IMR-90 (cell line): Measurements from ENCODE around the gene NRCAM. TPM values are rescaled to one million over a fixed set of nuclear protein-coding genes. Genes with fewer than 3 reads are reported as not detected.

ENCODE experiments used
- ATAC-seq: fragments of 200-7000 bp; cut with Tn5 transposase; 2 replicates; pipeline ENCODE4 v1.9.1; 2020; ENCODE audit warnings: low read depth, mild to moderate bottlenecking, moderate library complexity
- BruUV-seq: library from RNA; stranded (reverse); fragments of 400-500 nt; replicated peaks from 2 replicates; lab custom pipeline; 2021; lab: Mats Ljungman, UMichigan
- CTCF ChIA-PET: fragments of 300-600 bp; formaldehyde crosslinking; extraction: SDS; loops from one replicate; lab custom pipeline; 2021; ENCODE audit warnings: antibody characterized with exemption; lab: Yijun Ruan, JAX
- POLR2A ChIA-PET: fragments of 300-600 bp; sonication (Branson Sonifier 250); formaldehyde crosslinking; loops from one replicate; lab custom pipeline; 2022; ENCODE audit warnings: antibody characterized with exemption; ENCODE audit not compliant: unreplicated experiment; lab: Charles Lee
- DNase-seq: peaks from one replicate; pipeline ENCODE4 v3.0.0; 2013
- H2AFZ ChIP-seq: replicated peaks from 2 replicates; pipeline ENCODE3; 2013; ENCODE audit warnings: low read length, mild to moderate bottlenecking; ENCODE audit not compliant: poor library complexity
- H2AK5ac ChIP-seq: 2 replicates; pipeline ENCODE4 v1.6.1; 2013; ENCODE audit warnings: low read depth, low read length, inconsistent platforms
- H2AK9ac ChIP-seq: replicated peaks from 2 replicates; pipeline ENCODE3; 2013; ENCODE audit warnings: mild to moderate bottlenecking, low read depth, low read length, moderate library complexity; ENCODE audit not compliant: poor library complexity
- H2BK120ac ChIP-seq: 2 replicates; pipeline ENCODE4 v1.6.1; 2013; ENCODE audit warnings: low read depth, low read length, inconsistent platforms
- H2BK15ac ChIP-seq: 3 replicates; pipeline ENCODE4 v1.6.1; 2013; ENCODE audit warnings: low read depth, low read length, inconsistent platforms
- H2BK20ac ChIP-seq: 2 replicates; pipeline ENCODE4 v1.6.1; 2013; ENCODE audit warnings: low read depth, mild to moderate bottlenecking, inconsistent platforms, low read length, moderate library complexity
- H2BK5ac ChIP-seq: 2 replicates; pipeline ENCODE4 v1.6.1; 2013; ENCODE audit warnings: mild to moderate bottlenecking, low read depth, low read length, inconsistent platforms; ENCODE audit not compliant: poor library complexity, severe bottlenecking
- H3K14ac ChIP-seq: replicated peaks from 2 replicates; pipeline ENCODE4 v1.6.1; 2013; ENCODE audit warnings: low read depth, low read length, inconsistent platforms
- H3K18ac ChIP-seq: 2 replicates; pipeline ENCODE4 v1.6.1; 2013; ENCODE audit warnings: low read depth, low read length, control low read depth
- H3K23ac ChIP-seq: 2 replicates; pipeline ENCODE4 v1.6.1; 2013; ENCODE audit warnings: low read depth, low read length, inconsistent platforms
- H3K27ac ChIP-seq: 2 replicates; pipeline ENCODE4 v1.5.1; 2013; ENCODE audit warnings: mild to moderate bottlenecking, control low read depth, low read length; ENCODE audit not compliant: insufficient read depth
- H3K27me3 ChIP-seq: 2 replicates; pipeline ENCODE4 v1.6.1; 2013; ENCODE audit warnings: low read length; ENCODE audit not compliant: control insufficient read depth, insufficient read depth
- H3K36me3 ChIP-seq: 2 replicates; pipeline ENCODE4 v1.6.1; 2013; ENCODE audit warnings: low read length, mixed read lengths; ENCODE audit not compliant: control insufficient read depth, insufficient read depth
- H3K4ac ChIP-seq: 2 replicates; pipeline ENCODE4 v1.6.1; 2013; ENCODE audit warnings: low read depth, low read length, inconsistent platforms
- H3K4me1 ChIP-seq: 2 replicates; pipeline ENCODE4 v1.6.1; 2013; ENCODE audit warnings: low read length, mixed read lengths; ENCODE audit not compliant: control insufficient read depth, insufficient read depth
- H3K4me2 ChIP-seq: 2 replicates; pipeline ENCODE4 v1.6.1; 2013; ENCODE audit warnings: low read depth, mild to moderate bottlenecking, control low read depth, low read length, moderate library complexity
- H3K4me3 ChIP-seq: 2 replicates; pipeline ENCODE4 v1.5.1; 2013; ENCODE audit warnings: low read depth, mild to moderate bottlenecking, control low read depth, low read length, moderate library complexity; ENCODE audit not compliant: insufficient read depth
- H3K56ac ChIP-seq: 2 replicates; pipeline ENCODE4 v1.6.1; 2013; ENCODE audit warnings: low read length, inconsistent platforms; ENCODE audit not compliant: insufficient read depth; ENCODE audit errors: extremely low read depth
- H3K79me1 ChIP-seq, 2 experiments: 2 replicates each; pipeline ENCODE4 v1.6.1; 2013; ENCODE audit warnings: low read length in 2 of 2, inconsistent platforms in 1 of 2, low read depth in 1 of 2
- H3K9ac ChIP-seq: 2 replicates; pipeline ENCODE4 v1.6.1; 2013; ENCODE audit warnings: low read depth, low read length, control low read depth
- H3K9me1 ChIP-seq: 2 replicates; pipeline ENCODE4 v1.6.1; 2013; ENCODE audit warnings: low read length, inconsistent platforms; ENCODE audit not compliant: insufficient read depth
- H3K9me3 ChIP-seq: 2 replicates; pipeline ENCODE4 v1.6.1; 2013; ENCODE audit warnings: low read length; ENCODE audit not compliant: control insufficient read depth, insufficient read depth
- H4K20me1 ChIP-seq: 2 replicates; pipeline ENCODE4 v1.6.1; 2013; ENCODE audit warnings: low read length, inconsistent platforms; ENCODE audit not compliant: insufficient read depth
- H4K5ac ChIP-seq: 2 replicates; pipeline ENCODE4 v1.6.1; 2013; ENCODE audit warnings: mild to moderate bottlenecking, low read depth, low read length, control low read depth
- H4K8ac ChIP-seq, 2 experiments: 2 replicates each; pipeline ENCODE4 v1.6.1; 2013; ENCODE audit warnings: low read depth in 2 of 2, low read length in 2 of 2, control low read depth in 1 of 2, inconsistent platforms in 1 of 2
- H4K91ac ChIP-seq: 2 replicates; pipeline ENCODE4 v1.6.1; 2013; ENCODE audit warnings: low read depth, low read length, inconsistent platforms; ENCODE audit not compliant: insufficient read depth
- BHLHE40 ChIP-seq: fragments of 150-350 bp; IDR thresholded peaks from 2 replicates; pipeline ENCODE4 v1.6.1; 2016; ENCODE audit warnings: mild to moderate bottlenecking, low read depth, low read length
- CEBPB ChIP-seq: IDR thresholded peaks from 2 replicates; pipeline ENCODE4 v1.6.1; 2012; ENCODE audit warnings: low read depth, low read length, improper control_type of control experiment
- CHD1 ChIP-seq: IDR thresholded peaks from 2 replicates; pipeline ENCODE4 v1.6.1; 2012; ENCODE audit warnings: low read depth, low read length, improper control_type of control experiment
- CTCF ChIP-seq: conservative IDR thresholded peaks from 2 replicates; pipeline ENCODE4 v1.5.1; 2012; ENCODE audit warnings: mild to moderate bottlenecking, low read depth, low read length, improper control_type of control experiment
- ELK1 ChIP-seq: fragments of 150-350 bp; IDR thresholded peaks from 2 replicates; pipeline ENCODE4 v1.6.1; 2016; ENCODE audit warnings: low read depth, mild to moderate bottlenecking, low read length, moderate library complexity, borderline replicate concordance
- FOS ChIP-seq: fragments of 150-350 bp; IDR thresholded peaks from 2 replicates; pipeline ENCODE4 v1.6.1; 2016; ENCODE audit warnings: low read depth, low read length
- MAZ ChIP-seq: IDR thresholded peaks from 2 replicates; pipeline ENCODE4 v1.6.1; 2012; ENCODE audit warnings: low read depth, mild to moderate bottlenecking, low read length, improper control_type of control experiment, moderate library complexity, borderline replicate concordance
- MXI1 ChIP-seq: IDR thresholded peaks from 2 replicates; pipeline ENCODE4 v1.6.1; 2012; ENCODE audit warnings: low read depth, mild to moderate bottlenecking, low read length, moderate library complexity, borderline replicate concordance
- NFE2L2 ChIP-seq: fragments of 150-350 bp; IDR thresholded peaks from 2 replicates; pipeline ENCODE4 v1.6.1; 2016; ENCODE audit warnings: low read depth, mild to moderate bottlenecking, low read length
- POLR2A ChIP-seq: IDR thresholded peaks from 2 replicates; pipeline ENCODE4 v1.6.1; 2012; ENCODE audit warnings: mild to moderate bottlenecking, low read depth, low read length
- RAD21 ChIP-seq: IDR thresholded peaks from 2 replicates; pipeline ENCODE4 v1.6.1; 2012; ENCODE audit warnings: low read length, improper control_type of control experiment
- RCOR1 ChIP-seq: IDR thresholded peaks from 2 replicates; pipeline ENCODE4 v1.6.1; 2012; ENCODE audit warnings: mild to moderate bottlenecking, low read length, improper control_type of control experiment; ENCODE audit not compliant: insufficient replicate concordance
- RFX5 ChIP-seq: IDR thresholded peaks from 2 replicates; pipeline ENCODE4 v1.8.0; 2012; ENCODE audit warnings: low read depth, mild to moderate bottlenecking, low read length, moderate library complexity
- SMC3 ChIP-seq: fragments of 150-350 bp; IDR thresholded peaks from 2 replicates; pipeline ENCODE4 v1.6.1; 2016; ENCODE audit warnings: low read depth, mild to moderate bottlenecking, antibody characterized with exemption, low read length, moderate library complexity
- WGBS, 2 experiments: methylation state at CpG; one replicate each; pipeline versions ENCODE4 v1.1.5 to v1.1.7; 2013; ENCODE audit warnings: missing lambda C conversion rate in 2 of 2; ENCODE audit not compliant: insufficient read length in 1 of 2; ENCODE audit errors: extremely low coverage in 2 of 2; 5-methylcytosine and 5-hydroxymethylcytosine counted together
- dilution Hi-C: fragments of 300-500 bp; cut with HindIII; formaldehyde crosslinking; loops from one replicate; pipeline ENCODE4 v1.14.3; 2018; ENCODE audit warnings: low sequenced_read_pairs; ENCODE audit not compliant: unreplicated experiment
- in situ Hi-C: fragments of 300-500 bp; cut with MboI; formaldehyde crosslinking; loops from 3 replicates; pipeline ENCODE4 v1.14.3; 2019; ENCODE audit warnings: low sequenced_read_pairs, inconsistent platforms, mixed read lengths
- intact Hi-C: fragments of 100-400 bp; cut with micrococcal nuclease; formaldehyde crosslinking; loops from 2 replicates; pipeline ENCODE4 v1.10.0; 2022
- polyA plus RNA-seq, 3 experiments: library from polyadenylated mRNA; depleted of rRNA; stranded (reverse); fragments of >200 nt; gene quantifications; 2 replicates each; pipeline ENCODE4 v1.2.3, GENCODE V29; 2012; ENCODE audit warnings: low replicate concordance in 1 of 3
- total RNA-seq: library from RNA; depleted of rRNA; stranded (reverse); fragments of >200 nt; gene quantifications from 2 replicates; pipeline ENCODE4 v1.2.3, GENCODE V29; 2012

The NRCAM gene
- total and polyA plus RNA-seq, 2 of the 4 experiments (the other 2 are of a cell fraction), result 0.46 to 1.1 TPM

DNA sequence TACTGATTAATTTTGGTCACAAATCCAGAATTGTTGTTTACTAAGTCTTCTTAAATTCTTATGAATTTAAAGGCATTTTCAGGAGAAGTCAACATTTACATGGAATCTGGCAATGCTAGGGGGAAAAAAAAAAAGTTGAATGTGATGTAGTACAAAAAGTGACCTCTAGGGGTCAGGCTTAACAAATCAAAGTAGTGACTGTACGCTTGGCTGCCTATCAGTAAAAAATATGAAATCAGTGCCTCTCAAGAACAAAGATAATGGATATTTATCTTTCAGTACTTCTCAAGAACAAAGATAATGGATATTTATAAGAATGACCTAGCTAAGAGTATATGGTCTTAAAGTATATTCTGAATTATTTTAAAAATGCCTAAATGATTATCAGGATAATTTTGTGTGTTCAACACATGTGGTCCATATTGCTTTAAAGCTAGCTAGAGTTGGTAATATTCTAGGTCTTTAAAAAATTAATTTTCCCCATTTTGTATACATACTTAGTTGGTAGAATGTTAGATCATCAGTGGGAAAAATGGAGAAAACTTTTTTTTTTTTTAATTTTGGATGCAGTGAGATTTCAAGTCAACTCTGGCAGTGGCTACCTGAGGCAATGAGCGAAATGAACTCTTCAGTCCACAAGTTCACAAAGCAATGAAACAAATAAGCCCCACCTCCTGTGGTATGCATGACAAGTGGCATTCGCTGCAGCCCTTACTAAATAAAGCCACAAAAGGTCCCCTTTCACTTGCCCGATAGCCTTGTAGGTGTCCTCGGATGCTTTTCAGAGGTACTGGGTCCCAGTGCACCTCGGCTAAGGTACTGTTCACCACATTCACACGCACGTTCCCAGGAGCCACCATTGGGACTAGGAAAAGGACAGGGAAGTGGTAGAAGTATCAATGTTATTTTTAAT, 274.9 kb downstream of the NRCAM start:
- Histone ChIP-seq H3K36me3 (no peaks in the 10 kb centered on the region), H3K4me2 (no peak overlapping the region), H2BK20ac (no peak overlapping the region), H3K9me3 (no peaks in the 10 kb centered on the region), H3K79me1 (no peaks in the 10 kb centered on the region), H2BK15ac (no peak overlapping the region), H2BK120ac (no peak overlapping the region), H3K9ac (no peak overlapping the region), H4K20me1 (no peaks in the 10 kb centered on the region), H3K4ac (no peak overlapping the region), H2AK5ac (no peak overlapping the region), H3K9me1 (no peaks in the 10 kb centered on the region), H3K23ac (no peak overlapping the region), H3K18ac (no peak overlapping the region), H3K4me1 (no peaks in the 10 kb centered on the region), H2AK9ac (no peak overlapping the region), H3K27ac (no peak overlapping the region), H3K14ac (no peak overlapping the region), H2BK5ac (no peak overlapping the region), H4K8ac (no peak overlapping the region), H3K27me3 (peaks cover 15% of the 10 kb centered on the region), H3K56ac (no peak overlapping the region), H3K4me3 (no peak overlapping the region), H4K91ac (no peak overlapping the region), H2AFZ (no peak overlapping the region), H4K5ac (no peak overlapping the region)
- ChIA-PET POLR2A (no interaction called here), CTCF (interaction anchor here (0.6 to 1.1 kb wide), 4 partner anchors 14 to 279 kb away, joined by 3 read pairs; partner anchors contain the start of gene NRCAM)
- intact Hi-C loops, result loop anchor here (1.0 kb wide), 2 partner anchors 279 to 316 kb away; no protein-coding TSS in a partner anchor
- dilution Hi-C loops, result loop anchor here (25.0 kb wide), 1 partner anchor 306 kb away; no protein-coding TSS in a partner anchor
- ATAC-seq (peak; percentile 75), DNase-seq (peak; percentile 67)
- in situ Hi-C loops, result loop anchor here (10.0 kb wide), 1 partner anchor 263 kb away; no protein-coding TSS in a partner anchor
- WGBS, 2 experiments, result 78% methylated on average over 3 of the region's 8 CpGs; no CpG with 5 or more reads in 1 of the 2 experiments
- no TSS peak for BruUV-seq
- TF ChIP-seq ELK1 (no peak), FOS (no peak), SMC3 (peak; percentile 68), RFX5 (no peak), CHD1 (no peak), CTCF (peak; percentile 71), CEBPB (no peak), RCOR1 (no peak), BHLHE40 (no peak), POLR2A (no peak), NFE2L2 (no peak), RAD21 (peak; percentile 82), MXI1 (no peak), MAZ (no peak)
